HG02885 (cell line): Measurements from ENCODE around the gene HRH2.

Experiments
- ATAC-seq: cut with Tn5 transposase; IDR thresholded peaks from one replicate; pipeline ENCODE4 v1.9.1; 2021; ENCODE audit warnings: mild to moderate bottlenecking; ENCODE audit not compliant: unreplicated experiment, poor library complexity

The HRH2 gene

GRCh38 chr5:175672976-175673648 lies 15.2 kb downstream of the HRH2 start:
- no peak for ATAC-seq

DNA sequence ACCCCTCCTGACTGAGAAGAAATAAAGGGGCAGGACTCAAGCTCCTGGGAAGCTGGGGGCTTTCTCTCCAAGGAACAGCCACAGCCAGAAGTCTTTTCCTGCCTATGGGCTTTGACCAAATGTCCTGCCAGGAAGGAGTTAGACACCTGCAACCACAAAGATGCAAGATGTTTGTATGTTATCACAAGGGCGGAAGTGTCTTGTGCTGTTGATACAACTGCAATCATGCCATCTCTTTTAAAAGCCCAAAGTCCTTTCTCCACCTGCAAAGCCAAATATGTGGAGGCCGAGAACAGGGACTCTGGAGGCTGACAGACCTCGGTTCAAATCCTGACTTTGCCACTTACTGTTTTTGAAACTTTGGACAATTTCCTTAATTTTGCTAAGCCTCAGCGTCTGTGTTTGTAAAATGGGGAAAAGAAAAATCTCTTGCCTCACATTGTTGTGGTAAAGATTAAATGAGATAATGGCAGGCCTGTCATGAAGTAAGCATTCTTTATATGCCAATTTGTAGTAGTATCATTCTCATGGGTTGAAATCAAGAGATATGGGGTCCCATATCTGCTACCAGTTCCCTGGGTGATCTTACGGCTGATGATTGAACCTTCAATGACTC lies 17.0 kb downstream of the HRH2 start:
- ATAC-seq = no peak

GRCh38 chr5:175675873-175676272 lies 18.0 kb downstream of the HRH2 start:
- no peak for ATAC-seq

GRCh38 chr5:175677571-175677970 lies 19.7 kb downstream of the HRH2 start:
- no peak for ATAC-seq

- no peak for ATAC-seq
Measured at GRCh38 chr5:175678074-175678473, 20.2 kb downstream of the HRH2 start.

- ATAC-seq = no peak
Measured at GRCh38 chr5:175679411-175679810, 21.5 kb downstream of the HRH2 start.

DNA sequence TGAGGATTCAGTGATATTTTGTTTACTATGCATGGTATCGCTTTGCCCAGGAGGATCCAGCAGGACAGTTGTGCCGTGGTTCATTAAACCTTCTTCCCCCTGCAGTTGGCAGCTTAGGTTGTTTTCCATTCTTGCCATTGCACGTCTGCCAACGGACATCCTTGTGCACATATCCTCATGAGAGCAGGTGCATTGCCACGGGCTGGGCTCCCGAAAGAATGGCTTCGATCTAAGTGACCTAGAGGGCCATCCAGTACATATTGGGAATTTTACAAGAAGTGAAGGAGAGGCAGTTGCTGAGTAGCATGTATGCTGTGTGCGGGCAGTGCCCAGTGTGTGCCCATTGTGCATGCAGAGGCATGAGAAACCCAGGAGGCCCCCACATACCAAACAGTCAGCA lies 22.1 kb downstream of the HRH2 start:
- no peak for ATAC-seq

DNA sequence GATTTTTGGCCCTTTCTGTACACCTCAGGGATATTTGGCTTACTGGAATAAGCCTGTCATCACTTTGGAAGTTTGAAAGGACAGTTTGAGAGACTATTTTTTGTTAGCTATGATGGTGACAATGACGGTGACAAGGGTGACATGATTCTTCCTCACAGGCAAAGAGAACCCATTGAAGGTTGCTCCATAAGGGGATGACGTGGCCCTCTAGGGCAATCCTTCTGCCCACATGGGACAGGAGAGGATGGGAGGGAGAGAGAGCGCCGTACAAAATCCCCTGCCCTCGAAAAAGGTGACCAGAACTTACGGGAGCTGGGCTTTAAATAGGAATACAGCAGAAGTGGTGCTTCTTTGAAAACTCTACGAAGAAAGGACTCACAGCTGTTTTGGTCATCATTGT lies 22.6 kb downstream of the HRH2 start:
- ATAC-seq = no peak

GRCh38 chr5:175681045-175681967 lies 23.4 kb downstream of the HRH2 start:
- no peak for ATAC-seq

DNA sequence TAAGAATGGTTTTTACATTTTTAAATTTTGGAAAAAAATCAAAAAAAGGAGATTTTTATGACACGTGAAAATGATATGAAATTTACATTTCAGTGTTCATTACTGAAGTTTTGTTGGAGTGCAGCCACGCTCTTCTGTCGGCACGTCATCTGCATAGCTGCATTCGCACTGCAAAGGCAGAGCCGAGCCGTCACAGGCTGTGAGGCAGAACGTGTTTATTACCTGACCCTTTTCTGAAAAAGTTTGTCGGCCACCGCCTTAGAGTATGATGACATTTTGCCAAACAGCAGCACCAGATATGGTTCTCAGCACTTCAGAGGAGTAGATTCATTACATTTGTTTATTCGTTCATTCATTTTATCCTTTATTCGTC lies 24.1 kb downstream of the HRH2 start:
- no peak for ATAC-seq

DNA sequence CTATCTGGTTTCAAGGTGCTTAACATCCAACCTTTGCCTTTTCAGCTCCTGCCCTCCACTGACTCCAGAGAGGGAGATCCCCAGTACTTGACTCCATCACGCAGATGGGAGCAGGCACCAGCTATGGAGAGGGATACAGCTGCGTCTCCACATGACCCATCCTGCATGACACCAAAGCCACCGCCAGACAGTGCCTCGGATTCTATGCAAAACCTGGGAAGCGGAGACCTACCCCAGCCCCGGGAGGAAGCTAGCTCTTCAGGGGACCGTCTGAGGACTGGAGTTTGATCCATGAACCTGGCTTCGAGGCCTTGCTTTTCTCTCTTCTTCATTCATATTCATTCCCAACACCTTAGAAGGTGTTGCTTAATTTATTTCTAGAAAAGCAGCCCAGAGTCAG lies 24.8 kb downstream of the HRH2 start:
- ATAC-seq = no peak

DNA sequence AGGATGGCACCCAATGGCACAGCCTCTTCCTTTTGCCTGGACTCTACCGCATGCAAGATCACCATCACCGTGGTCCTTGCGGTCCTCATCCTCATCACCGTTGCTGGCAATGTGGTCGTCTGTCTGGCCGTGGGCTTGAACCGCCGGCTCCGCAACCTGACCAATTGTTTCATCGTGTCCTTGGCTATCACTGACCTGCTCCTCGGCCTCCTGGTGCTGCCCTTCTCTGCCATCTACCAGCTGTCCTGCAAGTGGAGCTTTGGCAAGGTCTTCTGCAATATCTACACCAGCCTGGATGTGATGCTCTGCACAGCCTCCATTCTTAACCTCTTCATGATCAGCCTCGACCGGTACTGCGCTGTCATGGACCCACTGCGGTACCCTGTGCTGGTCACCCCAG lies 25.4 kb downstream of the HRH2 start:
- no peak for ATAC-seq

DNA sequence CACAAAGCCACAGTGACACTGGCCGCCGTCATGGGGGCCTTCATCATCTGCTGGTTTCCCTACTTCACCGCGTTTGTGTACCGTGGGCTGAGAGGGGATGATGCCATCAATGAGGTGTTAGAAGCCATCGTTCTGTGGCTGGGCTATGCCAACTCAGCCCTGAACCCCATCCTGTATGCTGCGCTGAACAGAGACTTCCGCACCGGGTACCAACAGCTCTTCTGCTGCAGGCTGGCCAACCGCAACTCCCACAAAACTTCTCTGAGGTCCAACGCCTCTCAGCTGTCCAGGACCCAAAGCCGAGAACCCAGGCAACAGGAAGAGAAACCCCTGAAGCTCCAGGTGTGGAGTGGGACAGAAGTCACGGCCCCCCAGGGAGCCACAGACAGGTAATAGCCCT lies 26.1 kb downstream of the HRH2 start:
- ATAC-seq = no peak

DNA sequence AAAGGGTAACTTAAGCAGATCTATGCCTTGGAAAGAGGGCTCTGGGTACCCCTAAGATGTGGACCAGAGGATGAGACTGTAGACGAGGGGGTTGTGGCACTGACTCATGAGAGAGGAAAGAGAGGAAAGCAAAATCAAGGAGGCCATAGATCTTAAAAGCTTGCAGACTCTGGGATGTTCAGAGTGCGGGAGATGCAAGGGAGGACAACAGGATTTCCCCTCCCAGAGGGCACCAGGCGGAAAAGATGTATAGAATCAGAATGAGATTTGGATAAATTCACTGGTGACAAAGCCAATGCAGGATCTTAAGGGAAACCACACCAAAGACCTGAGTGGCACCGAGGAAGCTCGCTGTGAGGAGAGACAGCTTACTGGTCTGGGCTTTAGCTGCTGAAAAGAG lies 27.1 kb downstream of the HRH2 start:
- ATAC-seq = no peak

DNA sequence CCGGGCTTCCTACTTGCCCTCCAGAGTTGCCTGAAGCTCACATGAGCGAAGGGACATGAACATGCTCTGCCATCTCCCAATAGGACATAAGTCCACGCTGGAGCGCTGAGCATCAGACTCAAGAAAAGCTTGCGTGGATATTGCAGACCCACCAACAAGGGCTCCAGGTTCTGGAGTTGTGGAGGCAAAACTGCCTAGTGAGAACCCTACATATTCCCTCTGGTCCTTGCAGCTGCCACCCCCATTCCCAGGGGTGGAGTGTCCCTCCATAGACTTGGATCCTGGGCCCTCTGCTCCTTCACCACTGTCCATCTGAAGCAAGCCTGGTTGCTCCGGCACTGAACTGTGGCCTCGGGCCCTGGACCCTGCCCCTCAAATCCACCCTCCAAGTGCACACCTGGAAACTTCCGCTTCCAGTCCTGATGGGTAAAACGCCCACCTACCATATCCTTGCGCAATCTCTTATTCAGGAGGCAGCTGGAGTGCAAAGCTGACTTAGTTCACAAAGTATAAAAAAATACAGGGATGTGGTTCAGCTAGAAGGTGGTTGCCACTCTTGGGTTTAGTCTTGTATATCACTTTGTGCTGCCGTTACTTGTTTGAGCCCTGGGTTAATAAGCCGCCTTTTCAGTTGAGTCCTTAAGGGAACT lies 28.0 kb downstream of the HRH2 start:
- ATAC-seq = no peak

GRCh38 chr5:175686396-175686795 lies 28.5 kb downstream of the HRH2 start:
- no peak for ATAC-seq

- no peak for ATAC-seq
Measured at GRCh38 chr5:175686826-175687225, 29.0 kb downstream of the HRH2 start.

DNA sequence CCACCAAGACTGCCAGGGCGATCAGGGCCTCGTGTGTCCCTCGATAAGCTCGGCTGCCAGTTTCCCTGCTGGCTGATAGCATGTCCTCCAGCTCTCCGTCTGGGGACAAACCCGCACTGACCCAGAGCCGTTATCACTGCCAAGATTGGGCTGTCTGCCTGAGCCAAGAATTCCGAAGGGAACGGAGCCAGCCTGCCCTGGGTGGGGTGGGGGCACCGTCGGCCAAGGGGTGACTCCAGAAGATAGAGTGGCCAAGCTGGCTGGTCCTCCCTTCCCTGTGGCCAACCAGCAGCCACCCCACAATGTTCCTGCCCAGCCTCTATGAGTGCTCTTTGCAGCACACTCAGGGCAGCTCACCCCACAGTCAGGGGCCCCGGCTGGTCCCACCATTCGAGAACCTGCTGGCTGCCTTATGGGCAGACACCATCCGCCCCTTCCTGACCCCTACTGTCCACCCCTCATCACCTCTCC lies 29.4 kb downstream of the HRH2 start:
- no peak for ATAC-seq

GRCh38 chr5:175688352-175689146 lies 30.7 kb downstream of the HRH2 start:
- no peak for ATAC-seq
